ENCODE data around the gene BTBD16. TPM values are rescaled to one million over a fixed set of nuclear protein-coding genes. Genes with fewer than 3 reads are reported as not detected.

Gene BTBD16
- total RNA-seq, 1 donor from 2014 or later, result not detected

- Histone ChIP-seq H3K9me3 (no peaks in the 10 kb centered on the region), H3K27me3 (no peaks in the 10 kb centered on the region), H3K36me3 (peaks cover 48 to 57% of the 10 kb centered on the region in 2 donors), H3K4me3 (no peak overlapping the region), H3K4me1 (no peaks in the 10 kb centered on the region), H3K27ac (no peak overlapping the region)
- no peak for TF ChIP-seq CTCF (IDR thresholded peaks at IDR 0.05)
- intact Hi-C loops (cut with DNase I), result no loop called here
- DNase-seq (ENCODE audit: low spot score in 2 of 2), result no peak
Observed at GRCh38 chr10:122248356-122249302, 22.5 kb upstream of the BTBD16 start.

- Histone ChIP-seq H3K27ac (no peak overlapping the region), H3K4me1 (no peaks in the 10 kb centered on the region), H3K9me3 (no peaks in the 10 kb centered on the region), H3K36me3 (peaks cover 48 to 64% of the 10 kb centered on the region in 2 donors), H3K4me3 (no peak overlapping the region), H3K27me3 (no peaks in the 10 kb centered on the region)
- intact Hi-C loops (cut with DNase I), result no loop called here
- DNase-seq (ENCODE audit: low spot score in 2 of 2), result no peak
- no peak for TF ChIP-seq CTCF (IDR thresholded peaks at IDR 0.05)
Observed at GRCh38 chr10:122249303-122249850, 21.7 kb upstream of the BTBD16 start.

- H3K27ac ChIP-seq, result no peak overlapping the region
- H3K36me3 ChIP-seq, result peaks cover 50 to 70% of the 10 kb centered on the region in 2 donors
Observed at GRCh38 chr10:122249991-122250750, 20.9 kb upstream of the BTBD16 start.

GRCh38 chr10:122251459-122252255, 19.4 kb upstream of the BTBD16 start:
- no peak overlapping the region for H3K27ac ChIP-seq
- no peaks in the 10 kb centered on the region for H3K9me3 ChIP-seq
- intact Hi-C loops (cut with DNase I), result no loop called here
- H3K36me3 ChIP-seq, result peaks cover 45 to 63% of the 10 kb centered on the region in 2 donors
- DNase-seq (ENCODE audit: low spot score in 2 of 2), result no peak
- H3K4me3 ChIP-seq, result no peak overlapping the region
- H3K4me1 ChIP-seq, result no peaks in the 10 kb centered on the region
- TF ChIP-seq CTCF (IDR thresholded peaks at IDR 0.05), result no peak
- H3K27me3 ChIP-seq, result no peaks in the 10 kb centered on the region

More at GRCh38 chr10:122249991-122250750, 20.9 kb upstream of the BTBD16 start:
- no peaks in the 10 kb centered on the region for H3K4me1 ChIP-seq
- H3K27me3 ChIP-seq, result no peaks in the 10 kb centered on the region
- no peak overlapping the region for H3K4me3 ChIP-seq
- no peaks in the 10 kb centered on the region for H3K9me3 ChIP-seq
- no peak for TF ChIP-seq CTCF (IDR thresholded peaks at IDR 0.05)
- no peak for DNase-seq (ENCODE audit: low spot score in 2 of 2)
- intact Hi-C loops (cut with DNase I), result no loop called here

- DNase-seq (ENCODE audit: low spot score in 2 of 2), result no peak
- no peak overlapping the region for H3K4me3 ChIP-seq
- TF ChIP-seq CTCF (IDR thresholded peaks at IDR 0.05), result no peak
- no peak overlapping the region for H3K27ac ChIP-seq
- no peaks in the 10 kb centered on the region for H3K4me1 ChIP-seq
- no peaks in the 10 kb centered on the region for H3K27me3 ChIP-seq
- peaks cover 42 to 57% of the 10 kb centered on the region in 2 donors for H3K36me3 ChIP-seq
- intact Hi-C loops (cut with DNase I), result no loop called here
- no peaks in the 10 kb centered on the region for H3K9me3 ChIP-seq
Observed at GRCh38 chr10:122252805-122253204, 18.3 kb upstream of the BTBD16 start.
